ENCODE results near the gene VPS39.
"Not testable (repeated sequence)": the region's sequence is repeated elsewhere in the genome, so short reads cannot be mapped to it uniquely, and the experiment has no call there.

The VPS39 gene, protein sequence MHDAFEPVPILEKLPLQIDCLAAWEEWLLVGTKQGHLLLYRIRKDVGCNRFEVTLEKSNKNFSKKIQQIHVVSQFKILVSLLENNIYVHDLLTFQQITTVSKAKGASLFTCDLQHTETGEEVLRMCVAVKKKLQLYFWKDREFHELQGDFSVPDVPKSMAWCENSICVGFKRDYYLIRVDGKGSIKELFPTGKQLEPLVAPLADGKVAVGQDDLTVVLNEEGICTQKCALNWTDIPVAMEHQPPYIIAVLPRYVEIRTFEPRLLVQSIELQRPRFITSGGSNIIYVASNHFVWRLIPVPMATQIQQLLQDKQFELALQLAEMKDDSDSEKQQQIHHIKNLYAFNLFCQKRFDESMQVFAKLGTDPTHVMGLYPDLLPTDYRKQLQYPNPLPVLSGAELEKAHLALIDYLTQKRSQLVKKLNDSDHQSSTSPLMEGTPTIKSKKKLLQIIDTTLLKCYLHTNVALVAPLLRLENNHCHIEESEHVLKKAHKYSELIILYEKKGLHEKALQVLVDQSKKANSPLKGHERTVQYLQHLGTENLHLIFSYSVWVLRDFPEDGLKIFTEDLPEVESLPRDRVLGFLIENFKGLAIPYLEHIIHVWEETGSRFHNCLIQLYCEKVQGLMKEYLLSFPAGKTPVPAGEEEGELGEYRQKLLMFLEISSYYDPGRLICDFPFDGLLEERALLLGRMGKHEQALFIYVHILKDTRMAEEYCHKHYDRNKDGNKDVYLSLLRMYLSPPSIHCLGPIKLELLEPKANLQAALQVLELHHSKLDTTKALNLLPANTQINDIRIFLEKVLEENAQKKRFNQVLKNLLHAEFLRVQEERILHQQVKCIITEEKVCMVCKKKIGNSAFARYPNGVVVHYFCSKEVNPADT
- 78.1 to 132 reads per million in 2 experiments for total RNA-seq

DNA sequence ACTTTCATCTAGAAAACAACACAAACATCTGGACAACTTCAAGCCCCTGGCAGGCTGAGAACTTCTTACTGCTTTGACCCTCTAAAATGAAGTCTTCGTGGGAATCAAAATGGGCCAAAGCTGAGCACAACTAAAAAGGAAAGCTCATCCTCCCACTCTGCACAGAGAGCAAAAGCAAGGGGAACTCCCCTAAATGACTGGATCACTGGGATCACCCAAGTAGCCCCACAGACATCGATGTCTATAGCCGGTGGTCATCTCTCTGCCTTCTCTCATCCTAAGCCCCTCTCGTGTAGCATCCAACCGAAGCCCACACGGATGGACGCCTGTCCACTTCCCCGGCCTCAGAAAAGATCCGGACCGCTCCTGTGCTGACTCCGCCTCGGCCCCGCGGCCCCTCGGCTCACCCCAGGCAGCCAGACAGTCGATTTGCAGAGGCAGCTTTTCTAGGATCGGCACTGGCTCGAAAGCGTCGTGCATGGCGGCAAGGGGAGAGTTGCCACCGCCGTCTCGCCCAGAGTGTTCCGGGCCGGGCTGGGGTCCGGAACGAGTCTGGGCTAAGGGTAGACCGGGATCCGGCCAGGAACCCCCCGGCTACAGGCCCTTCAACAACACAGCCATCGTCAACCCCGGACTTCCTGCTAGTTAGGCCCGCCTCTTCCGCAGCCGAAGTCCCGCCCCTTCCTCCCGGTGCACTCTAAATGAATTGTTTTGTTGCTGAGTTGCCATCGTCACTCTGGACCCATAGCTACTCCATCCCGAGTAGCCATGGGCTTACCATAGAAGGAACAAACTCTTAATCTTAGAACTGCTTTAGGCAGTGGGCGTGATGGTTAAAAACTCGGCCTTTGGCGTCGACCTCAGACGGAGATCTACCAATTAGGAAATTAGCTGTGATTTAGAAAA, at the start of gene VPS39:
TSS of gene VPS39 (minus strand) at position 631 of the 906 bp plus-strand sequence. CDS start at position 480, 151 bp downstream.
- DNase-seq (ENCODE audit: low read depth) = peak; percentile 73

DNA sequence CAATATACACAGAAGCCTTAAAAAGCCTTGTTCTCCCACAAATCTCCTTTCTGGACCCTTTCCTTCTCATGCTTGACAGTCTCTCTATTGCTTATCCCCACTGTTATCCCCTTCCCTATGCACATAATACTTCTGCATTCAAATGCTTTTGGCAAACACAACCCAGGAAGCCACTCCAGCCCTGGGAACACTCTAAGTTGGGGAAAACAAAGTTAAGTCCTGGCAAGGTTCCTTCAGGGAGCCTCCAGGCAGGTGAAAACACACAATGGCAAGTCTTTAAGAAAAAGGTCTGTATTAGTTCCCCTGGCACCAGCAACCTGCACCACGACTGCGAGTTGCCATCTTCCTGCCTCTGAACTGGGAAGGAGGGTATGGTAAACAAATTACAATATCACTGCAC, 45.2 kb upstream of the VPS39 start:
- DNase-seq (ENCODE audit: low read depth) = no peak

DNA sequence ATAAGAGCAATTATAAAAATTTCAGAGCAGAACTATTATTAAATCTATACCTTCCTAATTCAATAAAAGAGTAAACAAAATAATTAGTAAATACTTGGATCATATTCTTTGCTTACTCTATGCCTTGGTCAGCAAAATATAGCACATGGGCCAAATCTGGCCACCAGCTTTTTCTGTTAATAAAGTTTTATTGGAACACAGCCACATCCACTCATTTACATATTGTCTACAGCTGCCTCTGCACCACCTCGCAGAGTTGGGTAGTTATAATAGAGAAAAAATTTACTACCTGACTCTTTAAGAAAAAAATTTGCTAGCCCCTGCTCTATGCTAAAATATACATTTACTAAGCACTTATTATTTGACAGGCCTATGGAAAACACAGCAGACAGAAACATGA, 32.7 kb upstream of the VPS39 start:
- no peak for DNase-seq (ENCODE audit: low read depth)

DNA sequence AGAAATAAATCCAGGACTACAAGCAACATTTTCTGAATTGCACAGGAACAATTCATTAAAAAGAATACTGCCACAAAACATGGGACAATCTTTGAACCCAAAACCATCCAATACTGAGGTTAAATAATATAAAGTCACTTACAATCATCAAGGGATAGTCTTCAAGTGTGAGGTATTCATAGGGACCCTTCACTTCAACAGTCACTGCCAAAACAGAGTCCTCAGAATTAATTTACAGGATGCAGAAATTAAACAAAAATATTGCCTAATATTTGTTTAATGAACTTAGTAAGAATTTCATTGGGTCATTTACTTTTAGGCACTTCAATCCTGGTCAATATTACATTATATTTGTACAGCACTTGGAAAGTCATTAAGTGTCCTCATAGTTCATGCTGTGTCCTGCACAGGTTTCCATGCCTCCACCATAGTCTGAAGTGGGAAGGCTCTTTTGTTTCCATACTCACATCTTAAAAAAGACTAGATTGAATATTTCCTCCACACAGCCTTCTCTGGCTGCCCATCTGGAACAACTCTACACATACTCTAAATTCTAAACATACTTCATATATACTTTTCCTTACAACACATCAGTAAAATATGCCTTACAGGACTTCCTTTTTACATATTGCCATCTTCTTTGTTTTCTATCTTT, 31.6 kb upstream of the VPS39 start:
- DNase-seq (ENCODE audit: low read depth) = no peak

DNA sequence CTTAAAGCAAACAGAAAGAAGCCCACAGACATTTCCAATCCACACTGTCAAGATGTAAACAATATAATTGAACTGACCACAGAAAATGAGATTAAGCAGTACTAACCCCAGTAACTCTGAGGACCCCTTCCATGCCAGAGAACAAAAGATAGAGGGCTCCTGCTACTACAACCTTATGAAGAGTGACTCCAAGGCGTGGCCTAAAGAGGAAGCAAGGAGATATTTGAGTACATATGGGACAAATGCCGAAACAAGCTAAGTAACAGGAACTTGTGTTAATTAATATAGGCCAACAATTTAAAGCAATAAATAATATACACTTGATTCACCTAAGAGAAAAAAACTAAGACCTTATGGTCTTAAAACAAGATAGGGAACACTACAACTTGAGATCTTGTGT, 25.0 kb upstream of the VPS39 start:
- DNase-seq (ENCODE audit: low read depth) = no peak

DNA sequence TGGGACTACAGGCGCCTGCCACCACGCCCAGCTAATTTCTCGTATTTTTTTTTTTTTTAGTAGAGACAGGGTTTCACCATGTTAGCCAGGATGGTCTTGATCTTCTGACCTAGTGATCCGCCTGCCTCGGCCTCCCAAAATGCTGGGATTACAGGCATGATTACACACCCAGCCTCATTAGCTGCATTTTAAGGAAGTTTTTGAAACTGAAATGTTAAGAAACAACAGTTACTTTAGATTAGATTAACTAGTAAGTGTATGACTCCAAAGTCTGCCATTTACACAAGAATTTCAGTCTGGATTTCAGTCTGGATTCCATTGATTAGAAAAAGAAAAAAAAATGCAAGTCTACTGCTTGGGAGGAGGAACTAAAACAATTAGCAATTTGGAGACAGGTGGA, 24.5 kb upstream of the VPS39 start:
- no peak for DNase-seq (ENCODE audit: low read depth)

DNA sequence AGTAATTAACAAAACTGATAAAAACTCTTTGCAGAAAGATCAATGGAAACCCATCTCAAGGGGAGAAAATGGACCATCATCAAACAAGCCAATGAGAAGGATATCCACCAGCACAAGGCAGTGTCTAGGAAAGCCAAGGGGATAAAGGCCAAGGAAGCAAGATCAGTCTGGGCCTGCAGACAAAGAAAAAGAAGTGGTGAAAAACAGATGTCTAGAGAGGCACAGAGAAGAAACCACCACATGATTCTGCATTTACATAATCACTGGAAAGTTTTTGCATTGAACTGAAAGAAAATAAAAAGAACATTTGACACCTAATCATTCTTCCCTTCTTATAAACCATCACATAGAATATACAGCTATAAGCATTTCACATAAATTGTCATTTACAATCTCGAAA, 23.0 kb upstream of the VPS39 start:
- DNase-seq (ENCODE audit: low read depth) = no peak

DNA sequence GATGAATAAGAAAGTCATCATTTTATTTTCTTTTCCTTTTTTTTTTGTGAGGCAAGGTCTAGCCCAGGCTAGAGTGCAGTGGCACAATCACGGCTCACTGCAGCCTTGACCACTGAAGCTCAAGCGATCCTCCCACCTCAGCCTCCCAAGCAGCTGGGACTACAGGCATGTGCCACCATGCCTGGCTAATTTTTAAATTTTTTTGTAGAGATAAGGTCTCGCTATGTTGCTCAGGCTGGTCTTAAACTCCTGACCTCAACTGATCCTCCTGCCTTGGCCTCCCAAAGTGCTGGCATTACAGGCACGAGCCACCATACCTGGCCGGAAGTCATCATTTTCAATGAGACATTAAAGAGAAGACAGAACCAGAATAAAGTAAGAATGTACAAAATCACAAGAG, 20.9 kb upstream of the VPS39 start:
- not testable (repeated sequence) for DNase-seq (ENCODE audit: low read depth)

DNA sequence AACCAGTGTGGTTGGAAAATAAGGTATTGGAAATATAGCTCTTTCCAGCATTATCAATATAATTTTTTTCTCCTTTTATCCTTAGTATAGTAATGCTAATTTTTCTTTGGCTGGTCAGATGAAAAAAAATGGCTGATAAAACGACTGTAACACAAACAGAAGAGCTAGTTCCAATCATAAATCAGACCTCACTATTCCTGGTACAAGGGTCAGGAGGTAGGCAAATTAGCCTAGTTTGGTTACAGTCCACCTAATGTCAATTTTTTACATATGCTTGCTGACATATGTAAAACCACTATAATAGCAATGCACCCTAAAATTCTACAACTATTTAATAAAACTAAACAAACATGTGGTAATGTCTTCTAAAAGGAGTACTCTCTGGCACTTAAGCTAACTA, 19.9 kb upstream of the VPS39 start:
- no peak for DNase-seq (ENCODE audit: low read depth)

DNA sequence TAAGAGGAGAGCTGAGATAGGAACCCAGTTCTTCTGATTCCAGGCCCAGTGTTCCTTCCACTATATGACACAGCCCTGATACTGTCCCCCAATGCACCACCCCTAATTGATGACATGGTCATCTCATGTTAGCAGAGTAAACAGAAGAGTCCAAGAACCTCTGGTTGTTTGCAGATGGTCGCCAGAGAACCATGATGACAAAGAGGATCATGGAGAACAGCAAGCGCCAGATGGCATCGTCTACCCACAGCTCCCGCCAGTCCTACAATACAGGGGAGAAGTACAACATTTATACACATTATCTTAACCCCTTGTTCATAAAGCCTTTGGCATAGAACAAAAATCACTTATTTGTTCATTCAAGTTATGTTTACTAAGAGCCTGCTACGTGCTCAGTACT, 18.5 kb upstream of the VPS39 start:
- DNase-seq (ENCODE audit: low read depth) = no peak

DNA sequence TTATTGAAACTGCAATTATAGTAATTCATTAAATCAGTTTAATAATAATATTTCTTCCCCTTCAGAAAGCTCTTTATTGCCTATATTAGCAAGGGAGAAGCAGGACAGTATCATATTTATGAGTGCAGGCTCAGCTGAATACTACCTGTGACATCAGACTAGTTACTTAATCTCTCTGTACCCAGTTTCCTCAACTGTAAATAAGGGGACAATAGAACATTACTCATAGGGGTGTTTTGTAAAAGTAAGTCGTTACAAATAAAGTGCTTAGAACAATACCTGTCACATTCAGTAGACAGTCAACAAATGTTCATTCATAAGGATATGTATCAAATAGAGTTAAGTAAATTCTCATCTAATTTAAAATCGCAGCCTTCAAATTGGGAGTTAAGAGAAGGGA, 12.1 kb upstream of the VPS39 start:
- no peak for DNase-seq (ENCODE audit: low read depth)

DNA sequence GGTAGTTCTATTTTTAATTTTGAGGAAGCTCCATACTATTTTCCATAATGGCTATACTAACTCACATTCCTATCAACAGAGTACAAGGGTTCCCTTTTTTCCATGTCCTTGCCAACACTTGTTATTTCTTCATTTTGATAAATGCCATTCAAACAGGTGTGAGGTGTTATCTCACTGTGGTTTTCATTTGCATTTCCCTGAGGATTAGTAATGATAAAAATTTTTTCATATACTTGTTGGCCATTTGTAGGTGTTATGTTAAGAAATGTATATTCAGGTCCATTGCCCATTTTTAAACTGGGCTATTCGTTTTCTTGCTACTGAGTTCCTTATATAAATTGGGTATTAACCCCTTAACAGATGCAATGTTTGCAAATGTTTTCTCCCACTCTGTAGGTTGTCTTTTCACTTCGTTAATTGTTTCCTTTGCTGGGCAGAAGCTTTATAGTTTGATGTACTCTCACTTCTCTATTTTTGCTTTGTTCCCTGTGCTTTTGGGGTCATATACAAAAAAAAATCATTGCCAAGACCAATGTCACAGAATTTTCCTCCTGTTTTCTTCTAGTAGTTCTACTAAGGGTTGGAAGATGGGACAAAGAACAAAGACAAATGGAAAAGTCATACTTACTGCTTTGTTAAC, 11.0 kb upstream of the VPS39 start:
- no peak for DNase-seq (ENCODE audit: low read depth)

DNA sequence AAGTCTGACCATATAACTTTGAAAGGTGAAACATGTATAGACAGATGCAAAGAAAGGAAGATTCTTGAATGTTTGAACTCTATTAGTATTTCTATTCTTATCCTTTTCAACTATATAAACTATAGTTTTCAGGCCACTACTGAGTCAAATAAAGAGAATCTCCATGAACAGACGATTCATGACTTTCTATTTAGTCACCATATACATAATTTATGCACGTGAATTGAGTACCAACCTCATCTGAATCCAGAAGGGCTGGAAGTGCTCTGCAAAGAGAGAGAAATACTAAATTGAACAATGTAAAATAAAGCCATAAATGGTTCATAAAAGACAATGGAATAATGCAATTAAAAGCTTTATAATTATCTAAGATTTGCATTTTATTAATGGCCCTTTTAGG, 9.5 kb upstream of the VPS39 start:
- no peak for DNase-seq (ENCODE audit: low read depth)

DNA sequence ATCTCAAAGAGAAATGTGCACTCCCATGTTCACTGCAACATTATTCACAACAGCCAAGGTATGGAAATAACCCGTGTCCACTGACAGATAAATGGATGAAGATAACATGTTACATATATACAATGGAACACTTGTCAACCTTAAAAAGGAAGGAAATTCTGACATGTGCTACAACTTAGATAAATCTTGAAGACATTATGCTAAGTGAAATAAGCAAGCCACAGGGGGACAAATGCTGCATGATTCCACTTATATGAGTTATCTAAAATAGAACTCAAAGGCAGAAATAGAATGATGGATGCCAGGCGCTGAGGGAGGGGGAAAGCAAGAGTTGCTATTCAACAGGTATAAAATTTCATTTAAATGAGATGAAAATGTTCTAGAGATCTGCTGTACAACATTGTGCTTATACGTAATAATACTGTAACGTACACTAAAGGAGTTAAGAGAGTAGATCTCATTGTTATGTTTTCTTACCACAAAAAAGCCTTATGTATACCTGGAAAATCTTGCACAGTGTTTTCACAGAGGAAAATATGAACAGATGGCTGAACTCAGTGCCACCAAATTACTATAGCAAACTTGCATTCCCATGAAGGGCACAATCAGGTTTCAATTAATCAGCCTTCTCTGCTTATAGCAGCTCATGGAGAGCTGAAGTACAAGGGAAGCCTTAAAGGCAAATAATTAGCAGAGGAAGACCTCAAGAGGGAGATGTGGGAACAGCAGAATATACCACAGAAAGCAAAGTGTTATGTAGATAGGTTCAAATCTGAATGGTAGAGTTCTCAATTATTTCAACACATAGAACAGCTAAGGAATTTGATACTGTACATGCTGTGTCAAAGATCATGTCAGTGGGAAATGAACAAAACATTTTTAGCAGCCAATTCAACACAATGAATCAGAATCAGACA, 8.1 kb upstream of the VPS39 start:
- no peak for DNase-seq (ENCODE audit: low read depth)

DNA sequence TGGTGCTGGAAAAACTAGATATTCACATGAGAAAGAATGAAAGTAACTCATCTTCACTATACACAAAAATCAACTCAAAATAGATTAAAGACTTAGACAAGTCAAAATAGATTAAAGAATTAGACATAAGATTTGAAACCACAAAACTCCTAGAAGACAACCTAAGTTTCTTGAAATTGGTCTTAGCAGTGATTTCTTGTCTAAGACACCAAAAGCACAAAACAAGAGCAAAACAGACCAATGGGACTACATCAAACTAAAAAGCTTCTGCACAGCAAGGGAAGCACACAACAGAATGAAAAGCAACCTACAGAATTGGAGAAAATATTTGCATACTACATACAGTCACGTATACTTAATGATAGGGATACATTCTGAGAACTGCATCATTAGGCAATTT, 6.5 kb upstream of the VPS39 start:
- no peak for DNase-seq (ENCODE audit: low read depth)

DNA sequence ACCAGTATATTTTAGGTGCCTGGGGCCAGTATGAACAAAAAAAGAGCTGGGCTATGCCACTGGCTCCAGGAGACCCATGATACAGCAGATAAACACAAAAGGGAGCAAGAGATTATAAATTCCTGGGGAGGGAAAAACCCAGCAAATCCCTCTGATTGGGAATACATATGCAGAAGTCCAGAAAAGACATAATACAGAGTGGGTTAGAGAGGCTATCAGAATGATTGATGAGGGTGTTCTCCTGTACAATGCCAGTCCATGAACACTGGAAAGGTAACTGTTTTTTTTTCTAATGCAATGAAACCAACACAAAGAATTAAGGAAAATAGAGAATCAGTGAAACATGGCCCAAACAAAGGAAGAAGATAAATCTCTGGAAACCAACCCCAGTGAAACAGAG, 5.4 kb upstream of the VPS39 start:
- no peak for DNase-seq (ENCODE audit: low read depth)

DNA sequence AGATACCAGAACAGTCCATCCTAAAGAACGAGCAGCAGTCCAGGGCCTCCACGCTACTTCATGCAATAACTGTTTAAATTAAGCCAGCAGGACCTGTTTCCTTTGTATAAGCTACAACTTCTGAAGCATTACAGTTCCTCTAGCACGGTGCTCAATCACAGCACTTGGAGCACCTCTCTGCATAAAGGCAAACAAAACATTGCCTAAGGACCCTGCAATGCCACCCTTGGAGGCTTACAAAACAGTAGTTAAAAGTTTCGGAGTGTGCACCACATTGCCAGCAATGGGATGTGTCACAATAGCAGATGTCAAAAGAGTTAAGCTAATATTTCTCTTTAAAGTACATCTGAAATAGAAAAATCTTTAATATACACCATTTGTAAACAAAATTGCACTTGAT, 2.6 kb upstream of the VPS39 start:
- DNase-seq (ENCODE audit: low read depth) = no peak

DNA sequence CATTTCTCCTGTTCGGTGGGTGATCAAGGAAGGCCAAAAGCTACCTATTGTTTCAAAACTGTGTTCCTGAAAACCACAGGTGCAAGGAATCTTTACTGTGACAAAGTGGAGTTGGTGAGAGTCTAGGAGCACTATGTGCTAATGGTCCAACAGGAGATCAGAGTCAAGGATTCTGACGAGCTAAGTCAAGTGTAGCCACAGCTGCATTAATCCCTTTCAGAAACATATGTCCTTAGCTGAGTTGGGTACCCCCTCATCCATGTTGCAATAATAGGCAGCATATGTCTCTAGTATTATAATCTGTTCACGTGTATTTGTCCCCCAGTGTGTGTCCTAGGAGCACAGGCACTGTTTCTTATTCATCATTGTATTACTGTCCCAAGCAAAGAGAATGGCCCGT, 1.7 kb downstream of the VPS39 start:
- no peak for DNase-seq (ENCODE audit: low read depth)

DNA sequence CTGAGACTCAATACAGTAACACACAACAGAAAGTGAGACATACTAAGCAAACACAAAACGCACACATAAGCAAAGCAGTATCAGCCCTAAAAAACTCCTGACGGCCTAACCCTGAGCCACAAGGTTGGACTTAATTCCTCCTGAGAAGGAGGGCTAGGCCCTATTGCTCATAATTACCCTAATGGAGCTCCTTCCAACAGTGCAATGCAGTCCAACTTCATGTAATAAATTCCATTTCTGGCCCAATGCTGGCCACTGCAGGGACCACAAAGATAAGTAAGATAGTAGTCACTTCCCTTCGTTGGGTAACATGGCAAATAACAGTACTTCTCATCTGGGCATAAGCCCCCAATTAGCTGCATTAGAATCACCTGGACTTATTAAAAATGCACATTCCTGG, 4.2 kb downstream of the VPS39 start:
- no peak for DNase-seq (ENCODE audit: low read depth)

DNA sequence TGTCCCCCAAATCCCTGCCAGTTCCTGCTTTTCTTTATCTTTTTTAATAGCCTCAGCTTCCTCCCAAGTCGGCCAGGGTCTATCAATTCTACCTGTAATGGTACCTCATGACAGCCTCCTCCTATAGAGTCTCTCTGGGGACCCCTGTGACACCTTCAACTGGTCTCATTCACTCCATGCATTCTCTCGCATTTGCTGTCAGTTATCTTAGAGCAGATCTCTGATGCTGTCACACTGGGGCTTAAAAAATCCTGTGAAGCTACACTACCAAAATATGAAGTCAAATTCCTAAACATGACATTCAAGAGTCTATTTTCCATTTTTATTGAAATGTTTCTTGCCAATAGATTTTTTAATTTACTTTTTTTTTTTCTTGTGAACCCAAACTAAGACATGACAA, 5.5 kb downstream of the VPS39 start:
- DNase-seq (ENCODE audit: low read depth) = no peak
